Measurements from ENCODE around the gene USP5.
A peak's percentile ranks its signal among the peaks of the same experiment; 100 is the strongest.

DNA sequence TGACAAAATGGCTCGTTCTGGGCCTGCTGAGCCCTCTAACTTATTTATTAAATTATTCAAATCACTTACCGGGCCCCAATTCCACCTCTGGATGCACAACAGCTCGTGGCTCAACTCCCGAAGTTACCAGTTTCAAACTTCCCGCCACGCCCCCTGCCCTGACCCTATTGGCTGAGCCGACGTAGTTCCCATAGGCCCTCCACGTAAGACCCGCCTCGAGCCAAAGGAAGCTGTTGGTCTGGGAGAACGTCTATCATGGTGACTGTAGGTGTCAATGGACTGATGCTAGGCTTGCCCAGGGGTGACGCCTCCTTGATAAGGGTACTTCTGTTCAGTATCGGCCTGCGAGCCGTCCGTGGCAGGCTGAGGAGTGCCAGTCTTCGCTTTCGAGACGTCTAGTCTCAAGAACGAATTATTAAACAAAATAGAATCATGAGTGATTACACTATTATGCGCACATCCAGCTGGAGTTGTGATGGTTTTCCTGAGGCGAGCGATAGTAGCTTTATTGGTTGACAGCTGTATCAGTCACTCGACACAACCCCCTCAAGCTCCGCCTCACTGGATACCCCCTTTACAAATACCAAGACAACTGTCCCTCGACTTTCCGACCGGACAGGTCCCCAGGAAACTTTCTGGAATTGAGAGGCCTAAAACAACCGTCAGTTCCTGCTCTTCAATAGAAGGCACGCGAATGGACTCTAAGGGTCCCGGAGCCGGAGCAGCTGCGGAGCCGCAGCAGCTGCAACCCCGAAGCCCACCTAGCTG is 613 bp upstream of the USP5 start, which contains the start of gene CDCA3:
- TF ChIP-seq, protein P1, sequence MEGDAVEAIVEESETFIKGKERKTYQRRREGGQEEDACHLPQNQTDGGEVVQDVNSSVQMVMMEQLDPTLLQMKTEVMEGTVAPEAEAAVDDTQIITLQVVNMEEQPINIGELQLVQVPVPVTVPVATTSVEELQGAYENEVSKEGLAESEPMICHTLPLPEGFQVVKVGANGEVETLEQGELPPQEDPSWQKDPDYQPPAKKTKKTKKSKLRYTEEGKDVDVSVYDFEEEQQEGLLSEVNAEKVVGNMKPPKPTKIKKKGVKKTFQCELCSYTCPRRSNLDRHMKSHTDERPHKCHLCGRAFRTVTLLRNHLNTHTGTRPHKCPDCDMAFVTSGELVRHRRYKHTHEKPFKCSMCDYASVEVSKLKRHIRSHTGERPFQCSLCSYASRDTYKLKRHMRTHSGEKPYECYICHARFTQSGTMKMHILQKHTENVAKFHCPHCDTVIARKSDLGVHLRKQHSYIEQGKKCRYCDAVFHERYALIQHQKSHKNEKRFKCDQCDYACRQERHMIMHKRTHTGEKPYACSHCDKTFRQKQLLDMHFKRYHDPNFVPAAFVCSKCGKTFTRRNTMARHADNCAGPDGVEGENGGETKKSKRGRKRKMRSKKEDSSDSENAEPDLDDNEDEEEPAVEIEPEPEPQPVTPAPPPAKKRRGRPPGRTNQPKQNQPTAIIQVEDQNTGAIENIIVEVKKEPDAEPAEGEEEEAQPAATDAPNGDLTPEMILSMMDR (IDR thresholded peaks at IDR 0.05) = peak in 2 of 4 experiments; percentile 2 to 3
- peak; percentile 93 for TF ChIP-seq POLR2AphosphoS5 (IDR thresholded peaks at IDR 0.05)
